Left forelimb (tissue), 1 donor: ENCODE measurements around the gene SYNDIG1.

Source experiments
- DNase-seq: peaks from one replicate; pipeline ENCODE4 v3.0.0-alpha.2; 2018; ENCODE audit warnings: low spot score

The SYNDIG1 gene

GRCh38 chr20:24583169-24583792 is 113.9 kb downstream of the SYNDIG1 start:
- DNase-seq: no peak

- DNase-seq: no peak
These were observed 114.6 kb downstream of the SYNDIG1 start for GRCh38 chr20:24584078-24584477.

- no peak for DNase-seq
These were observed 115.3 kb downstream of the SYNDIG1 start for GRCh38 chr20:24584538-24585356.

- DNase-seq: no peak
These were observed 116.5 kb downstream of the SYNDIG1 start for GRCh38 chr20:24585796-24586522.

GRCh38 chr20:24586523-24586840 is 117.1 kb downstream of the SYNDIG1 start:
- DNase-seq: no peak

- DNase-seq: no peak
These were observed 118.1 kb downstream of the SYNDIG1 start for GRCh38 chr20:24587384-24588046.

GRCh38 chr20:24588047-24588635 is 118.7 kb downstream of the SYNDIG1 start:
- no peak for DNase-seq

GRCh38 chr20:24588725-24589340 is 119.4 kb downstream of the SYNDIG1 start:
- DNase-seq: no peak

GRCh38 chr20:24589381-24589780 is 120.0 kb downstream of the SYNDIG1 start:
- no peak for DNase-seq

GRCh38 chr20:24589815-24590177 is 120.4 kb downstream of the SYNDIG1 start:
- no peak for DNase-seq

GRCh38 chr20:24590178-24590982 is 121.0 kb downstream of the SYNDIG1 start:
- DNase-seq: no peak

- no peak for DNase-seq
These were observed 127.6 kb downstream of the SYNDIG1 start for GRCh38 chr20:24597051-24597450.

- DNase-seq: no peak
These were observed 128.9 kb downstream of the SYNDIG1 start for GRCh38 chr20:24598346-24598745.

GRCh38 chr20:24598996-24599395 is 129.6 kb downstream of the SYNDIG1 start:
- no peak for DNase-seq

- DNase-seq: no peak
These were observed 130.6 kb downstream of the SYNDIG1 start for GRCh38 chr20:24600012-24600411.

GRCh38 chr20:24603454-24603853 is 134.0 kb downstream of the SYNDIG1 start:
- DNase-seq: no peak

- no peak for DNase-seq
These were observed 135.7 kb downstream of the SYNDIG1 start for GRCh38 chr20:24604966-24605665.

- no peak for DNase-seq
These were observed 136.6 kb downstream of the SYNDIG1 start for GRCh38 chr20:24605937-24606455.

- no peak for DNase-seq
These were observed 138.0 kb downstream of the SYNDIG1 start for GRCh38 chr20:24607402-24607801.
